Measurements from ENCODE around the gene GRIK1.

Gene GRIK1

GRCh38 chr21:29656504-29657239 is 283.1 kb downstream of the GRIK1 start (continued):
- TF ChIP-seq MZF1 (tag by site-specific recombination; IDR thresholded peaks at IDR 0.05; ENCODE audit: borderline replicate concordance), result no peak
- no peak for TF ChIP-seq ZNF830 (tag by site-specific recombination; IDR thresholded peaks at IDR 0.05; ENCODE audit: low read depth)
- TF ChIP-seq ZNF654 (tag by site-specific recombination; IDR thresholded peaks at IDR 0.05; ENCODE audit: low read depth), result no peak
- TF ChIP-seq ZBTB6 (tag by site-specific recombination; IDR thresholded peaks at IDR 0.05), result no peak
- TF ChIP-seq ZNF221 (tag by site-specific recombination; IDR thresholded peaks at IDR 0.05; ENCODE audit: borderline replicate concordance), result no peak
- no peak for TF ChIP-seq ZNF521 (tag by site-specific recombination; IDR thresholded peaks at IDR 0.05)
- TF ChIP-seq ZNF175 (tag by site-specific recombination; IDR thresholded peaks at IDR 0.05), result no peak

DNA sequence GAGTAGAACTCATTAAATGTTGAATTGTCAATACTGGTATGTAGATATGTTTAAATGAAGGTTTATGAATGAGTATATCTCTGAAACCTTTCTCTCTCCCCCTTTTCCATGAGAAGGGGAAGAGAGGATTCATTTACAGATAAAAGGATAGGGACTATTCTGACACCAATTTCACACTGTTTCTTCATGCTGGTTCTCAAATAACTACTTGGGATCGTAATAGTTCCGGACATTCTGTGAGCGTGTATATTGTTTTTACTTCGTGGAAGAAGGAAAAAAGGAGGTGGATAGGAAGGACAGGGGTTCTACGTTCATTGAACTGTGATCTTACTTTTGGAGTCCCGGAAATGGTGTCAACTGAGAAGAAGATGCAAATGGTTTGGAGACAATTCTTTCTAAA is 284.2 kb downstream of the GRIK1 start:
- ChIA-PET CTCF (no interaction called here), POLR2A (no interaction called here)
- H3K36me3 ChIP-seq (ENCODE audit: control insufficient read depth in 2 of 2, insufficient read depth in 1 of 2, low read length in 2 of 2), result no peaks in the 10 kb centered on the region
- no peaks in the 10 kb centered on the region for H3K9me3 ChIP-seq (ENCODE audit: control insufficient read depth, insufficient read depth, low read depth, low read length)
- H3K4me3 ChIP-seq (ENCODE audit: low read depth, low read length), result no peak overlapping the region
- H3K4me1 ChIP-seq (ENCODE audit: control insufficient read depth, insufficient read depth, low read length), result no peaks in the 10 kb centered on the region
- no peak for TF ChIP-seq ZNF549 (tag by site-specific recombination; IDR thresholded peaks at IDR 0.05)
- no peak for TF ChIP-seq ZNF510 (tag by site-specific recombination; IDR thresholded peaks at IDR 0.05; ENCODE audit: insufficient replicate concordance)
- TF ChIP-seq ZNF211 (tag by site-specific recombination; IDR thresholded peaks at IDR 0.05; ENCODE audit: low read depth), result no peak
- no peak for TF ChIP-seq WT1 (tag by site-specific recombination; IDR thresholded peaks at IDR 0.05)
- TF ChIP-seq ZNF146 (tag by site-specific recombination; IDR thresholded peaks at IDR 0.05), result no peak
- H3K27ac ChIP-seq (ENCODE audit: extremely low read depth, low read depth, low read length), result no peak overlapping the region

- POLR2A ChIA-PET, result no interaction called here
- CTCF ChIA-PET, result no interaction called here
- Histone ChIP-seq H3K9me3 (ENCODE audit: control insufficient read depth, insufficient read depth, low read depth, low read length) (no peaks in the 10 kb centered on the region), H3K27ac (ENCODE audit: extremely low read depth, low read depth, low read length) (no peak overlapping the region), H3K4me3 (ENCODE audit: low read depth, low read length) (no peak overlapping the region), H3K36me3 (ENCODE audit: control insufficient read depth in 2 of 2, insufficient read depth in 1 of 2, low read length in 2 of 2) (no peaks in the 10 kb centered on the region), H3K4me1 (ENCODE audit: control insufficient read depth, insufficient read depth, low read length) (no peaks in the 10 kb centered on the region)
- TF ChIP-seq, protein P1, sequence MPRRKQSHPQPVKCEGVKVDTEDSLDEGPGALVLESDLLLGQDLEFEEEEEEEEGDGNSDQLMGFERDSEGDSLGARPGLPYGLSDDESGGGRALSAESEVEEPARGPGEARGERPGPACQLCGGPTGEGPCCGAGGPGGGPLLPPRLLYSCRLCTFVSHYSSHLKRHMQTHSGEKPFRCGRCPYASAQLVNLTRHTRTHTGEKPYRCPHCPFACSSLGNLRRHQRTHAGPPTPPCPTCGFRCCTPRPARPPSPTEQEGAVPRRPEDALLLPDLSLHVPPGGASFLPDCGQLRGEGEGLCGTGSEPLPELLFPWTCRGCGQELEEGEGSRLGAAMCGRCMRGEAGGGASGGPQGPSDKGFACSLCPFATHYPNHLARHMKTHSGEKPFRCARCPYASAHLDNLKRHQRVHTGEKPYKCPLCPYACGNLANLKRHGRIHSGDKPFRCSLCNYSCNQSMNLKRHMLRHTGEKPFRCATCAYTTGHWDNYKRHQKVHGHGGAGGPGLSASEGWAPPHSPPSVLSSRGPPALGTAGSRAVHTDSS (tag by site-specific recombination; IDR thresholded peaks at IDR 0.05), result no peak
- no peak for TF ChIP-seq ATF2 (tag by site-specific recombination; IDR thresholded peaks at IDR 0.05; ENCODE audit: low read depth)
- no peak for TF ChIP-seq ZNF175 (tag by site-specific recombination; IDR thresholded peaks at IDR 0.05)
- no peak for TF ChIP-seq ZNF350 (tag by site-specific recombination; IDR thresholded peaks at IDR 0.05)
- no peak for TF ChIP-seq ZNF521 (tag by site-specific recombination; IDR thresholded peaks at IDR 0.05)
- no peak for TF ChIP-seq ZNF664 (tag by site-specific recombination; IDR thresholded peaks at IDR 0.05)
- no peak for TF ChIP-seq ZFHX2 (tag by site-specific recombination; conservative IDR thresholded peaks at IDR 0.05)
- TF ChIP-seq ZNF174 (tag by site-specific recombination; IDR thresholded peaks at IDR 0.05), result no peak
- no peak for TF ChIP-seq ZNF292 (tag by site-specific recombination; IDR thresholded peaks at IDR 0.05; ENCODE audit: borderline replicate concordance, low read depth)
Measured at GRCh38 chr21:29654855-29655254, 284.9 kb downstream of the GRIK1 start.
